ENCODE data around the gene RTN4R.

The RTN4R gene

DNA sequence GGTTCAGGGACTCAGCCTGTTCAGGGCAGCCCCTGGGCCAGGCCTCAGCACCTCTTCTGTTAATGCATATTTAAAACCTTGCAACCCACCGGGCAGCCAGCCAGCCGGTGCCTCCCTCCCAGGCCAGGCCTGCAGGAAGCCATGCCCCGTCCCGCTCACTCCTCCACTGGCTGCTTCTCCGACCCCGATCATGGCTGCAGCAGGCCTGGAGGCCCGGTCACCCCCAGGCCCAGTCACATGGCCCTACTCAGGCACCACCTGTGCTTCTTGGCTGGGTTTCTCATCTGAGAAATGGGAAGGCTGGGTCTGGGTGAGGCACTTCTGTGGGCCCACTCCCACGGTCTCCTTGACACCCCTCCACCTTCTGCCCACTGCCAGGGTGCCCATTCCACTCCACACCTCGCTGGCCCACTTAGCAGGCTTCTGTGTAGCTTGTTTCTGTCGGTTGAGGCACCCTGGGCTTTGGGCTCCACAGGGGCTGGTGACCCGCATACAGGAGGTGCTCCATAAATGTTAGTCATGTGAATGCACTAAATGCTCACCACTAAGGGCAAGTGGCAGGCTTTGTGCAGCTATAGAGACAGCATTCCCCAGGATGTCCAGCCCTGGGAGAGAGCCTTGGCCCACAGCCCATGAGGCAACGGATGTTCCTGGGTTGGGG lies 11.4 kb downstream of the RTN4R start:
- H3K27ac ChIP-seq (ENCODE audit: low read depth, low read length): no peak overlapping the region
- no peaks in the 10 kb centered on the region for H4K20me1 ChIP-seq (ENCODE audit: control insufficient read depth, insufficient read depth, low read depth, low read length)
- H3K9me3 ChIP-seq (ENCODE audit: control insufficient read depth, insufficient read depth, low read length): no peaks in the 10 kb centered on the region
- no peak for TF ChIP-seq EZH2phosphoT487 (IDR thresholded peaks at IDR 0.05; ENCODE audit: borderline replicate concordance, low read length)
- no peaks in the 10 kb centered on the region for H3K36me3 ChIP-seq (ENCODE audit: control insufficient read depth, low read length)
- no peak overlapping the region for H3K4me2 ChIP-seq (ENCODE audit: low read length)
- H3K79me2 ChIP-seq (ENCODE audit: control insufficient read depth, low read length): no peaks in the 10 kb centered on the region
- peaks cover 6% of the 10 kb centered on the region; the same call in 1 of the 2 replicates for H3K27me3 ChIP-seq (ENCODE audit: control insufficient read depth, low read length)
- no peaks in the 10 kb centered on the region for H3F3A ChIP-seq (ENCODE audit: control insufficient read depth, insufficient read depth)
- no peaks in the 10 kb centered on the region for H3K9me2 ChIP-seq (replicated peaks; ENCODE audit: control insufficient read depth, low read length)
- no peaks in the 10 kb centered on the region for H3K4me1 ChIP-seq (ENCODE audit: control insufficient read depth, low read length)
- no peak overlapping the region for H3K4me3 ChIP-seq (ENCODE audit: low read length)

DNA sequence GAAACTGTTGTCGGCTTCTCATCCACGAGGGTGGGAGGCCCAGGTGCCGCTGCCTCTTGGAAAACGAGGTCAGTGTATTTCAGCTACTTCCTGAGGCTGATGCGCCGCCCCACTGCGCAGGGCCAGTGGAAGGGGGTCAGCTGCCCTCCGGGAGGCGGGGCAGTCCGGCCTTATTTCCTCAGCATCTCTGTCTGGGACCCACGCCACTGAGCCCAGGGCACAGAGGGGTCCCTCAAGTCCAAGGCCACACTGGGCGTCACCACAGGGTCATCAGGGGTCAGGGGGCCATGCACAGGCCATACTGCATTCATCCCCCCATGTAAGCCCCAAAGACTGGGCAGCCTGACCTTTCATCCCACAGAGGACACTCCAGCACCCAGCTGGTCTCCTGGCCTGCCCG lies 12.1 kb downstream of the RTN4R start:
- Histone ChIP-seq H3K9me3 (ENCODE audit: control insufficient read depth, insufficient read depth, low read length) (no peaks in the 10 kb centered on the region), H3K79me2 (ENCODE audit: control insufficient read depth, low read length) (no peaks in the 10 kb centered on the region), H3K4me3 (ENCODE audit: low read length) (no peak overlapping the region), H4K20me1 (ENCODE audit: control insufficient read depth, insufficient read depth, low read depth, low read length) (no peaks in the 10 kb centered on the region), H3F3A (ENCODE audit: control insufficient read depth, insufficient read depth) (no peaks in the 10 kb centered on the region), H3K4me1 (ENCODE audit: control insufficient read depth, low read length) (no peaks in the 10 kb centered on the region), H3K9me2 (replicated peaks; ENCODE audit: control insufficient read depth, low read length) (no peaks in the 10 kb centered on the region), H3K36me3 (ENCODE audit: control insufficient read depth, low read length) (no peaks in the 10 kb centered on the region), H3K4me2 (ENCODE audit: low read length) (no peak overlapping the region), H3K27me3 (ENCODE audit: control insufficient read depth, low read length) (peaks cover 6% of the 10 kb centered on the region; the same call in 1 of the 2 replicates), H3K27ac (ENCODE audit: low read depth, low read length) (no peak overlapping the region)
- TF ChIP-seq EZH2phosphoT487 (IDR thresholded peaks at IDR 0.05; ENCODE audit: borderline replicate concordance, low read length) (no peak), CTCF (IDR thresholded peaks at IDR 0.05; ENCODE audit: low read depth, low read length, poor library complexity, severe bottlenecking) (no peak)

- Histone ChIP-seq H3K27ac (ENCODE audit: low read depth, low read length) (no peak overlapping the region), H3K4me2 (ENCODE audit: low read length) (no peak overlapping the region), H3K9me2 (replicated peaks; ENCODE audit: control insufficient read depth, low read length) (no peaks in the 10 kb centered on the region), H3K27me3 (ENCODE audit: control insufficient read depth, low read length) (peaks cover 6% of the 10 kb centered on the region; the same call in 1 of the 2 replicates), H3K36me3 (ENCODE audit: control insufficient read depth, low read length) (no peaks in the 10 kb centered on the region), H3F3A (ENCODE audit: control insufficient read depth, insufficient read depth) (no peaks in the 10 kb centered on the region), H3K9me3 (ENCODE audit: control insufficient read depth, insufficient read depth, low read length) (no peaks in the 10 kb centered on the region), H3K4me1 (ENCODE audit: control insufficient read depth, low read length) (no peaks in the 10 kb centered on the region), H3K4me3 (ENCODE audit: low read length) (no peak overlapping the region), H4K20me1 (ENCODE audit: control insufficient read depth, insufficient read depth, low read depth, low read length) (no peaks in the 10 kb centered on the region), H3K79me2 (ENCODE audit: control insufficient read depth, low read length) (no peaks in the 10 kb centered on the region)
- TF ChIP-seq EZH2phosphoT487 (IDR thresholded peaks at IDR 0.05; ENCODE audit: borderline replicate concordance, low read length): no peak
- no peak for TF ChIP-seq CTCF (IDR thresholded peaks at IDR 0.05; ENCODE audit: low read depth, low read length, poor library complexity, severe bottlenecking)
Measured at GRCh38 chr22:20254975-20255946, 12.9 kb downstream of the RTN4R start.

Measured in DOHH2 (cell line).